Kidney (tissue), 14 donors: ENCODE data around the gene TMEM178B. TPM values are rescaled to one million over a fixed set of nuclear protein-coding genes. Genes with fewer than 3 reads are reported as not detected.
"Not testable (repeated sequence)": the region's sequence is repeated elsewhere in the genome, so short reads cannot be mapped to it uniquely, and the experiment has no call there.

ENCODE experiments used
- DNase-seq, 5 donors: peaks; one replicate each; pipeline ENCODE4 v3.0.0-alpha.2; 2013 to 2020
- FAIRE-seq: peaks from 2 replicates; lab custom pipeline; 2012; peaks lifted over from hg19 to GRCh38; lab: Jason Lieb, UNC
- H3K27ac ChIP-seq, 2 donors: one replicate each; pipeline ENCODE4 v1.7.0; 2013; ENCODE audit warnings: low read depth in 2 of 2, low read length in 2 of 2, inconsistent platforms in 1 of 2
- H3K27me3 ChIP-seq: one replicate; pipeline ENCODE4 v1.7.1; 2013; ENCODE audit warnings: low read length, inconsistent platforms; ENCODE audit not compliant: control insufficient read depth, insufficient read depth
- H3K36me3 ChIP-seq, 3 donors: one replicate each; pipeline versions ENCODE4 v1.7.0 to v1.7.1; 2013; ENCODE audit warnings: low read length in 3 of 3, control low read depth in 1 of 3, inconsistent platforms in 1 of 3; ENCODE audit not compliant: insufficient read depth in 3 of 3, control insufficient read depth in 2 of 3
- H3K4me1 ChIP-seq, 3 donors: one replicate each; pipeline versions ENCODE4 v1.7.0 to v1.7.1; 2013; ENCODE audit warnings: low read length in 3 of 3, inconsistent platforms in 1 of 3, low read depth in 1 of 3; ENCODE audit not compliant: control insufficient read depth in 2 of 3, insufficient read depth in 2 of 3
- H3K4me3 ChIP-seq, 3 donors: one replicate each; pipeline versions ENCODE4 v1.7.0 to v1.8.1; 2013; ENCODE audit warnings: low read length in 3 of 3, control low read depth in 1 of 3, inconsistent platforms in 1 of 3
- H3K9ac ChIP-seq, 3 donors: one replicate each; pipeline versions ENCODE4 v1.7.0 to v1.7.1; 2013; ENCODE audit warnings: low read length in 3 of 3, control low read depth in 1 of 3, inconsistent platforms in 1 of 3
- H3K9me3 ChIP-seq, 3 donors: one replicate each; pipeline versions ENCODE4 v1.7.0 to v1.7.1; 2013; ENCODE audit warnings: low read length in 3 of 3, control low read depth in 1 of 3, inconsistent platforms in 1 of 3; ENCODE audit not compliant: control insufficient read depth in 2 of 3, insufficient read depth in 1 of 3
- CTCF ChIP-seq: IDR thresholded peaks from 3 replicates; pipeline ENCODE4 v1.5.1; 2012; ENCODE audit warnings: mild to moderate bottlenecking, moderate library complexity, borderline replicate concordance; ENCODE audit not compliant: insufficient read depth; ENCODE audit errors: extremely low read depth
- intact Hi-C: fragments of 100-400 bp; cut with DNase I; formaldehyde crosslinking; loops from one replicate; pipeline ENCODE4 v1.11.1; 2022
- polyA plus RNA-seq: library from polyadenylated mRNA; stranded (reverse); fragments of 350-450 nt; fragmentation: Illumina TruSeq; extraction: RNeasy Lipid Tissue Mini Kit (QIAGEN cat#74804); gene quantifications from one replicate; pipeline ENCODE4 v1.2.3, GENCODE V29; 2014; ENCODE audit warnings: low read depth, low replicate concordance; ENCODE audit not compliant: insufficient read depth
- total RNA-seq: library from RNA; stranded (reverse); fragmentation: NEBNext Ultra II Directional; extraction: Animal tissue kit (Norgen Biotek cat#: 25700); gene quantifications from one replicate; pipeline ENCODE4 v1.2.1, GENCODE V29; 2021
- donor health status: control.
- donor health status: control.
- donor health status: control.
- donor health status: control.
- donor health status: control.
- donor health status: DM: yes; HTN: yes; CAD: no.
- donor health status: Normal renal cell carcinoma (clear cell type).

Gene TMEM178B
- total and polyA plus RNA-seq, 2 donors from 2014 or later = 0.58 to 20.0 TPM

- intact Hi-C loops = no loop called here
- Histone ChIP-seq H3K4me1 (peaks cover 0 to 3% (median 0%) of the 10 kb centered on the region in 3 donors), H3K9me3 (no peaks in the 10 kb centered on the region), H3K9ac (no peak overlapping the region), H3K27ac (no peak overlapping the region), H3K36me3 (no peaks in the 10 kb centered on the region), H3K27me3 (no peaks in the 10 kb centered on the region), H3K4me3 (no peak overlapping the region)
- TF ChIP-seq CTCF = no peak
- DNase-seq (no peak), FAIRE-seq (no peak)
These were observed 304.5 kb downstream of the TMEM178B start for GRCh38 chr7:141378405-141378804.

GRCh38 chr7:141381794-141382427, 308.0 kb downstream of the TMEM178B start:
- DNase-seq = no peak
- Histone ChIP-seq H3K27me3 (no peaks in the 10 kb centered on the region), H3K9me3 (no peaks in the 10 kb centered on the region), H3K36me3 (no peaks in the 10 kb centered on the region), H3K9ac (no peak overlapping the region), H3K4me3 (no peak overlapping the region), H3K27ac (no peak overlapping the region), H3K4me1 (peaks cover 0 to 3% (median 0%) of the 10 kb centered on the region in 3 donors)
- FAIRE-seq = no peak
- no peak for TF ChIP-seq CTCF
- intact Hi-C loops = no loop called here

DNA sequence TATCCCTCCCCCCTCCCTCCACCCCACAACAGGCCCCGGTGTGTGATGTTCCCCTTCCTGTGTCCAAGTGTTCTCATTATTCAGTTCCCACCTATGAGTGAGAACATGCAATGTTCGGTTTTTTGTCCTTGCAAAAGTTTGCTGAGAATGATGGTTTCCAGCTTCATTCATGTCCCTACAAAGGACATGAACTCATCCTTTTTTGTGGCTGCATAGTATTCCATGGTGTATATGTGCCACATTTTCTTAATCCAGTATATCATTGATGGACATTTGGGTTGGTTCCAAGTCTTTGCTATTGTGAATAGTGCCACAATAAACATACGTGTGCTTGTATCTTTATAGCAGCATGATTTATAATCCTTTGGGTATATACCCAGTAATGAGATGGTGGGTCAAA, 309.5 kb downstream of the TMEM178B start:
- H3K9me3 ChIP-seq, H3K4me1 ChIP-seq, H3K27me3 ChIP-seq, intact Hi-C loops, H3K36me3 ChIP-seq, DNase-seq, H3K9ac ChIP-seq, FAIRE-seq, H3K27ac ChIP-seq, H3K4me3 ChIP-seq: not testable (repeated sequence)

DNA sequence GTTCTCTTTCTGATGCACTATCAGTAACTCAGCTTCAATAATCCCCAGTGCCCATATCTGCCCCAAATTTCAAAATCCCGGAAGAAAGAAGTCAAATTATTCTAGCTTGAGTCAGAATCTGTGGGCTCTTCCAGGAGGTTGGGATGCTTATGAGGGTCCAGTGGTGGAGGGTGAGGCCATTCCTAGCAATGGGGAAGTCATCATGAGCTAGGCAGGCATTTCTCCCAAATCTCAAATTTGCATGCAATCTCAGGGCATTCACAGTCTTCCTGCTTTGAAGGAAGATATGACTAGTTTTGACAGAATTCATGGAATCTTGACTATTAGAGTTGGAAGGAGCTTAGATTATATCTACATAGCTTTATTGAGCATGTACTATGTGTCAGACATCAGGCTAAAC, 313.0 kb downstream of the TMEM178B start:
- no peak for DNase-seq
- H3K9ac ChIP-seq = no peak overlapping the region
- H3K36me3 ChIP-seq = no peaks in the 10 kb centered on the region
- H3K9me3 ChIP-seq = no peaks in the 10 kb centered on the region
- TF ChIP-seq CTCF = no peak
- no peak overlapping the region for H3K27ac ChIP-seq
- peaks cover 0 to 3% (median 0%) of the 10 kb centered on the region in 3 donors for H3K4me1 ChIP-seq
- no peak for FAIRE-seq
- intact Hi-C loops = no loop called here
- no peak overlapping the region for H3K4me3 ChIP-seq
- no peaks in the 10 kb centered on the region for H3K27me3 ChIP-seq
